Ishikawa (cell line): ENCODE data around the gene TMEM100.

Experiments used
- EP300 ChIP-seq: IDR thresholded peaks from 2 replicates; pipeline ENCODE4 v1.6.1; 2012; ENCODE audit warnings: borderline replicate concordance
- MAX ChIP-seq: IDR thresholded peaks from 2 replicates; pipeline ENCODE4 v1.6.1; 2012
- RAD21 ChIP-seq: IDR thresholded peaks from 2 replicates; pipeline ENCODE4 v1.6.1; 2012; ENCODE audit warnings: low read depth
- REST ChIP-seq: IDR thresholded peaks from 2 replicates; pipeline ENCODE4 v1.6.1; 2012; ENCODE audit warnings: low read depth, mild to moderate bottlenecking
- TAF1 ChIP-seq: IDR thresholded peaks from 2 replicates; pipeline ENCODE4 v1.6.1; 2012; ENCODE audit warnings: low read depth, mild to moderate bottlenecking
- TEAD4 ChIP-seq: IDR thresholded peaks from 2 replicates; pipeline ENCODE4 v1.6.1; 2012
- YY1 ChIP-seq: IDR thresholded peaks from 2 replicates; pipeline ENCODE4 v1.6.1; 2012; ENCODE audit warnings: low read depth
- ZBTB7A ChIP-seq: IDR thresholded peaks from 2 replicates; pipeline ENCODE4 v1.6.1; 2012; ENCODE audit warnings: low read depth

- TF ChIP-seq REST (no peak), EP300 (peak; percentile 59; the same call in 1 of the 2 replicates), RAD21 (no peak), TAF1 (no peak), YY1 (no peak), TEAD4 (no peak), MAX (no peak), ZBTB7A (no peak)
Observed at GRCh38 chr17:55710829-55711496, 11.7 kb downstream of the TMEM100 start.
